Type B pancreatic cell (in vitro differentiated cells): ENCODE data around the gene RASAL2. TPM values are rescaled to one million over a fixed set of nuclear protein-coding genes. Genes with fewer than 3 reads are reported as not detected.
"Not testable (repeated sequence)": the region's sequence is repeated elsewhere in the genome, so short reads cannot be mapped to it uniquely, and the experiment has no call there.

Experiments
- DNase-seq: peaks from one replicate; pipeline ENCODE4 v3.0.0; 2021; ENCODE audit warnings: mixed read lengths; ENCODE audit not compliant: unreplicated experiment; ENCODE audit errors: extremely low spot score
- H3K27ac Mint-ChIP-seq: 2 replicates; pipeline ENCODE4 v1.8.0; 2021; ENCODE audit warnings: mild to moderate bottlenecking, mixed read lengths
- H3K27me3 Mint-ChIP-seq: 2 replicates; pipeline ENCODE4 v1.8.0; 2021; ENCODE audit warnings: mixed read lengths
- H3K36me3 Mint-ChIP-seq: 2 replicates; pipeline ENCODE4 v1.8.0; 2021; ENCODE audit warnings: mixed read lengths
- H3K4me1 Mint-ChIP-seq: one replicate; pipeline ENCODE4 v1.8.0; 2021; ENCODE audit warnings: mixed read lengths; ENCODE audit not compliant: unreplicated experiment
- H3K4me3 Mint-ChIP-seq: 2 replicates; pipeline ENCODE4 v1.8.0; 2021; ENCODE audit warnings: mild to moderate bottlenecking, mixed read lengths
- H3K9me3 Mint-ChIP-seq: 2 replicates; pipeline ENCODE4 v1.8.0; 2021; ENCODE audit warnings: mixed read lengths
- CTCF ChIP-seq: fragments of 200-600 bp; sonication (generic); conservative IDR thresholded peaks from 2 replicates; pipeline ENCODE4 v1.5.0; 2021; ENCODE audit warnings: antibody characterized with exemption, mild to moderate bottlenecking
- total RNA-seq: library from RNA; stranded (reverse); gene quantifications from 2 replicates; pipeline ENCODE4 v1.2.1, GENCODE V29; 2021; ENCODE audit warnings: low replicate concordance

The RASAL2 gene
- total RNA-seq, 1 donor from 2014 or later: 21.8 TPM

GRCh38 chr1:178382372-178382771 lies 288.5 kb downstream of the RASAL2 start:
- Mint-ChIP-seq H3K9me3 (no peaks in the 10 kb centered on the region), H3K27me3 (no peaks in the 10 kb centered on the region), H3K36me3 (no peaks in the 10 kb centered on the region), H3K4me1 (peaks cover 4% of the 10 kb centered on the region), H3K27ac (no peak overlapping the region), H3K4me3 (no peak overlapping the region)
- DNase-seq: no peak
- TF ChIP-seq CTCF: no peak

- H3K4me1 Mint-ChIP-seq: peaks cover 15% of the 10 kb centered on the region
- no peak overlapping the region for H3K4me3 Mint-ChIP-seq
- H3K36me3 Mint-ChIP-seq: peaks cover under 1% of the 10 kb centered on the region
- DNase-seq: no peak
- no peaks in the 10 kb centered on the region for H3K9me3 Mint-ChIP-seq
- H3K27ac Mint-ChIP-seq: no peak overlapping the region
- H3K27me3 Mint-ChIP-seq: no peaks in the 10 kb centered on the region
- no peak for TF ChIP-seq CTCF
Measured at GRCh38 chr1:178385662-178386061, 291.8 kb downstream of the RASAL2 start.

GRCh38 chr1:178388418-178389145 lies 294.7 kb downstream of the RASAL2 start:
- Mint-ChIP-seq H3K4me3 (peak overlapping the region; percentile 57), H3K9me3 (no peaks in the 10 kb centered on the region), H3K27ac (peak overlapping the region; percentile 19), H3K27me3 (no peaks in the 10 kb centered on the region), H3K4me1 (peaks cover 12% of the 10 kb centered on the region), H3K36me3 (peaks cover 10% of the 10 kb centered on the region)
- TF ChIP-seq CTCF: no peak
- no peak for DNase-seq

- Mint-ChIP-seq H3K9me3 (no peaks in the 10 kb centered on the region), H3K4me1 (peaks cover 11% of the 10 kb centered on the region), H3K27me3 (no peaks in the 10 kb centered on the region), H3K36me3 (peaks cover 12% of the 10 kb centered on the region), H3K4me3 (no peak overlapping the region), H3K27ac (no peak overlapping the region)
- no peak for DNase-seq
- no peak for TF ChIP-seq CTCF
Measured at GRCh38 chr1:178389441-178389840, 295.5 kb downstream of the RASAL2 start.

- H3K9me3 Mint-ChIP-seq, H3K4me3 Mint-ChIP-seq, H3K27me3 Mint-ChIP-seq, DNase-seq, H3K27ac Mint-ChIP-seq: not testable (repeated sequence)
- Mint-ChIP-seq H3K4me1 (peaks cover 11% of the 10 kb centered on the region), H3K36me3 (peaks cover 12% of the 10 kb centered on the region)
Measured at GRCh38 chr1:178390280-178390679, 296.4 kb downstream of the RASAL2 start.

- H3K4me1 Mint-ChIP-seq: peaks cover 7% of the 10 kb centered on the region
- H3K4me3 Mint-ChIP-seq: no peak overlapping the region
- H3K9me3 Mint-ChIP-seq: no peaks in the 10 kb centered on the region
- no peak for DNase-seq
- H3K36me3 Mint-ChIP-seq: peaks cover 14% of the 10 kb centered on the region
- no peak for TF ChIP-seq CTCF
- no peak overlapping the region for H3K27ac Mint-ChIP-seq
- no peaks in the 10 kb centered on the region for H3K27me3 Mint-ChIP-seq
Measured at GRCh38 chr1:178393370-178393769, 299.5 kb downstream of the RASAL2 start.
